IMR-90 (cell line): Measurements from ENCODE around the gene AP3S1. TPM values are rescaled to one million over a fixed set of nuclear protein-coding genes. Genes with fewer than 3 reads are reported as not detected.

Experiments used
- ATAC-seq: fragments of 200-7000 bp; cut with Tn5 transposase; 2 replicates; pipeline ENCODE4 v1.9.1; 2020; ENCODE audit warnings: low read depth, mild to moderate bottlenecking, moderate library complexity
- BruUV-seq: library from RNA; stranded (reverse); fragments of 400-500 nt; replicated peaks from 2 replicates; lab custom pipeline; 2021; lab: Mats Ljungman, UMichigan
- CTCF ChIA-PET: fragments of 300-600 bp; formaldehyde crosslinking; extraction: SDS; loops from one replicate; lab custom pipeline; 2021; ENCODE audit warnings: antibody characterized with exemption; lab: Yijun Ruan, JAX
- POLR2A ChIA-PET: fragments of 300-600 bp; sonication (Branson Sonifier 250); formaldehyde crosslinking; loops from one replicate; lab custom pipeline; 2022; ENCODE audit warnings: antibody characterized with exemption; ENCODE audit not compliant: unreplicated experiment; lab: Charles Lee
- DNase-seq: peaks from one replicate; pipeline ENCODE4 v3.0.0; 2013
- H2AFZ ChIP-seq: replicated peaks from 2 replicates; pipeline ENCODE3; 2013; ENCODE audit warnings: low read length, mild to moderate bottlenecking; ENCODE audit not compliant: poor library complexity
- H2AK5ac ChIP-seq: 2 replicates; pipeline ENCODE4 v1.6.1; 2013; ENCODE audit warnings: low read depth, low read length, inconsistent platforms
- H2AK9ac ChIP-seq: replicated peaks from 2 replicates; pipeline ENCODE3; 2013; ENCODE audit warnings: mild to moderate bottlenecking, low read depth, low read length, moderate library complexity; ENCODE audit not compliant: poor library complexity
- H2BK120ac ChIP-seq: 2 replicates; pipeline ENCODE4 v1.6.1; 2013; ENCODE audit warnings: low read depth, low read length, inconsistent platforms
- H2BK15ac ChIP-seq: 3 replicates; pipeline ENCODE4 v1.6.1; 2013; ENCODE audit warnings: low read depth, low read length, inconsistent platforms
- H2BK20ac ChIP-seq: 2 replicates; pipeline ENCODE4 v1.6.1; 2013; ENCODE audit warnings: low read depth, mild to moderate bottlenecking, inconsistent platforms, low read length, moderate library complexity
- H2BK5ac ChIP-seq: 2 replicates; pipeline ENCODE4 v1.6.1; 2013; ENCODE audit warnings: mild to moderate bottlenecking, low read depth, low read length, inconsistent platforms; ENCODE audit not compliant: poor library complexity, severe bottlenecking
- H3K14ac ChIP-seq: replicated peaks from 2 replicates; pipeline ENCODE4 v1.6.1; 2013; ENCODE audit warnings: low read depth, low read length, inconsistent platforms
- H3K18ac ChIP-seq: 2 replicates; pipeline ENCODE4 v1.6.1; 2013; ENCODE audit warnings: low read depth, low read length, control low read depth
- H3K23ac ChIP-seq: 2 replicates; pipeline ENCODE4 v1.6.1; 2013; ENCODE audit warnings: low read depth, low read length, inconsistent platforms
- H3K27ac ChIP-seq: 2 replicates; pipeline ENCODE4 v1.5.1; 2013; ENCODE audit warnings: mild to moderate bottlenecking, control low read depth, low read length; ENCODE audit not compliant: insufficient read depth
- H3K27me3 ChIP-seq: 2 replicates; pipeline ENCODE4 v1.6.1; 2013; ENCODE audit warnings: low read length; ENCODE audit not compliant: control insufficient read depth, insufficient read depth
- H3K36me3 ChIP-seq: 2 replicates; pipeline ENCODE4 v1.6.1; 2013; ENCODE audit warnings: low read length, mixed read lengths; ENCODE audit not compliant: control insufficient read depth, insufficient read depth
- H3K4ac ChIP-seq: 2 replicates; pipeline ENCODE4 v1.6.1; 2013; ENCODE audit warnings: low read depth, low read length, inconsistent platforms
- H3K4me1 ChIP-seq: 2 replicates; pipeline ENCODE4 v1.6.1; 2013; ENCODE audit warnings: low read length, mixed read lengths; ENCODE audit not compliant: control insufficient read depth, insufficient read depth
- H3K4me2 ChIP-seq: 2 replicates; pipeline ENCODE4 v1.6.1; 2013; ENCODE audit warnings: low read depth, mild to moderate bottlenecking, control low read depth, low read length, moderate library complexity
- H3K4me3 ChIP-seq: 2 replicates; pipeline ENCODE4 v1.5.1; 2013; ENCODE audit warnings: low read depth, mild to moderate bottlenecking, control low read depth, low read length, moderate library complexity; ENCODE audit not compliant: insufficient read depth
- H3K56ac ChIP-seq: 2 replicates; pipeline ENCODE4 v1.6.1; 2013; ENCODE audit warnings: low read length, inconsistent platforms; ENCODE audit not compliant: insufficient read depth; ENCODE audit errors: extremely low read depth
- H3K79me1 ChIP-seq, 2 experiments: 2 replicates each; pipeline ENCODE4 v1.6.1; 2013; ENCODE audit warnings: low read length in 2 of 2, inconsistent platforms in 1 of 2, low read depth in 1 of 2
- H3K9ac ChIP-seq: 2 replicates; pipeline ENCODE4 v1.6.1; 2013; ENCODE audit warnings: low read depth, low read length, control low read depth
- H3K9me1 ChIP-seq: 2 replicates; pipeline ENCODE4 v1.6.1; 2013; ENCODE audit warnings: low read length, inconsistent platforms; ENCODE audit not compliant: insufficient read depth
- H3K9me3 ChIP-seq: 2 replicates; pipeline ENCODE4 v1.6.1; 2013; ENCODE audit warnings: low read length; ENCODE audit not compliant: control insufficient read depth, insufficient read depth
- H4K20me1 ChIP-seq: 2 replicates; pipeline ENCODE4 v1.6.1; 2013; ENCODE audit warnings: low read length, inconsistent platforms; ENCODE audit not compliant: insufficient read depth
- H4K5ac ChIP-seq: 2 replicates; pipeline ENCODE4 v1.6.1; 2013; ENCODE audit warnings: mild to moderate bottlenecking, low read depth, low read length, control low read depth
- H4K8ac ChIP-seq, 2 experiments: 2 replicates each; pipeline ENCODE4 v1.6.1; 2013; ENCODE audit warnings: low read depth in 2 of 2, low read length in 2 of 2, control low read depth in 1 of 2, inconsistent platforms in 1 of 2
- H4K91ac ChIP-seq: 2 replicates; pipeline ENCODE4 v1.6.1; 2013; ENCODE audit warnings: low read depth, low read length, inconsistent platforms; ENCODE audit not compliant: insufficient read depth
- CHD1 ChIP-seq: IDR thresholded peaks from 2 replicates; pipeline ENCODE4 v1.6.1; 2012; ENCODE audit warnings: low read depth, low read length, improper control_type of control experiment
- FOS ChIP-seq: fragments of 150-350 bp; IDR thresholded peaks from 2 replicates; pipeline ENCODE4 v1.6.1; 2016; ENCODE audit warnings: low read depth, low read length
- MAFK ChIP-seq: IDR thresholded peaks from 2 replicates; pipeline ENCODE4 v1.6.1; 2012; ENCODE audit warnings: low read depth, low read length, improper control_type of control experiment
- POLR2A ChIP-seq: IDR thresholded peaks from 2 replicates; pipeline ENCODE4 v1.6.1; 2012; ENCODE audit warnings: mild to moderate bottlenecking, low read depth, low read length
- RAD21 ChIP-seq: IDR thresholded peaks from 2 replicates; pipeline ENCODE4 v1.6.1; 2012; ENCODE audit warnings: low read length, improper control_type of control experiment
- RFX5 ChIP-seq: IDR thresholded peaks from 2 replicates; pipeline ENCODE4 v1.8.0; 2012; ENCODE audit warnings: low read depth, mild to moderate bottlenecking, low read length, moderate library complexity
- SMC3 ChIP-seq: fragments of 150-350 bp; IDR thresholded peaks from 2 replicates; pipeline ENCODE4 v1.6.1; 2016; ENCODE audit warnings: low read depth, mild to moderate bottlenecking, antibody characterized with exemption, low read length, moderate library complexity
- WGBS, 2 experiments: methylation state at CpG; one replicate each; pipeline versions ENCODE4 v1.1.5 to v1.1.7; 2013; ENCODE audit warnings: missing lambda C conversion rate in 2 of 2; ENCODE audit not compliant: insufficient read length in 1 of 2; ENCODE audit errors: extremely low coverage in 2 of 2; 5-methylcytosine and 5-hydroxymethylcytosine counted together
- dilution Hi-C: fragments of 300-500 bp; cut with HindIII; formaldehyde crosslinking; loops from one replicate; pipeline ENCODE4 v1.14.3; 2018; ENCODE audit warnings: low sequenced_read_pairs; ENCODE audit not compliant: unreplicated experiment
- in situ Hi-C: fragments of 300-500 bp; cut with MboI; formaldehyde crosslinking; loops from 3 replicates; pipeline ENCODE4 v1.14.3; 2019; ENCODE audit warnings: low sequenced_read_pairs, inconsistent platforms, mixed read lengths
- intact Hi-C: fragments of 100-400 bp; cut with micrococcal nuclease; formaldehyde crosslinking; loops from 2 replicates; pipeline ENCODE4 v1.10.0; 2022
- polyA plus RNA-seq, 3 experiments: library from polyadenylated mRNA; depleted of rRNA; stranded (reverse); fragments of >200 nt; gene quantifications; 2 replicates each; pipeline ENCODE4 v1.2.3, GENCODE V29; 2012; ENCODE audit warnings: low replicate concordance in 1 of 3
- total RNA-seq: library from RNA; depleted of rRNA; stranded (reverse); fragments of >200 nt; gene quantifications from 2 replicates; pipeline ENCODE4 v1.2.3, GENCODE V29; 2012

Gene AP3S1
- total and polyA plus RNA-seq, 2 of the 4 experiments (the other 2 are of a cell fraction), result 21.9 to 73.1 TPM

GRCh38 chr5:115855959-115856358 is 14.2 kb downstream of the AP3S1 start:
- Histone ChIP-seq H4K20me1 (peaks cover 48% of the 10 kb centered on the region), H3K27ac (no peak overlapping the region), H2BK20ac (no peak overlapping the region), H3K27me3 (no peaks in the 10 kb centered on the region), H2AK5ac (no peak overlapping the region), H2AFZ (no peak overlapping the region), H3K4me2 (no peak overlapping the region), H4K8ac (no peak overlapping the region), H3K4me1 (peaks cover 12% of the 10 kb centered on the region), H3K9ac (no peak overlapping the region), H3K36me3 (no peaks in the 10 kb centered on the region), H3K9me1 (no peaks in the 10 kb centered on the region; the same call in 1 of the 2 replicates), H4K91ac (no peak overlapping the region), H3K79me1 (peaks cover 21 to 48% of the 10 kb centered on the region in 2 experiments), H4K5ac (no peak overlapping the region), H3K4ac (no peak overlapping the region), H3K18ac (no peak overlapping the region), H3K23ac (no peak overlapping the region), H3K9me3 (no peaks in the 10 kb centered on the region), H2AK9ac (no peak overlapping the region), H3K4me3 (no peak overlapping the region), H2BK15ac (no peak overlapping the region), H3K56ac (no peak overlapping the region), H3K14ac (no peak overlapping the region), H2BK120ac (no peak overlapping the region), H2BK5ac (no peak overlapping the region)
- in situ Hi-C loops (no loop called here), intact Hi-C loops (no loop called here), dilution Hi-C loops (no loop called here)
- no CpG with 5 or more reads among the region's 1 CpG for WGBS, 2 experiments
- peak; percentile 24 for DNase-seq
- no peak for TF ChIP-seq MAFK
- TF ChIP-seq CHD1, result no peak
- TF ChIP-seq FOS, result no peak
- no peak for TF ChIP-seq POLR2A
- no peak for TF ChIP-seq SMC3
- TF ChIP-seq RFX5, result no peak
- no peak for TF ChIP-seq RAD21
- 0 out of 2 replicates have a peak, but pooled peaks have one; percentile 41 for ATAC-seq
- ChIA-PET CTCF (no interaction called here), POLR2A (no interaction called here)
- no TSS peak for BruUV-seq
